GM21390 (cell line): ENCODE results near the gene ENDOV.
A peak's percentile ranks its signal among the peaks of the same experiment; 100 is the strongest.

Experiments used
- ATAC-seq: cut with Tn5 transposase; IDR thresholded peaks from one replicate; pipeline ENCODE4 v1.9.1; 2021; ENCODE audit not compliant: unreplicated experiment

Gene ENDOV

DNA sequence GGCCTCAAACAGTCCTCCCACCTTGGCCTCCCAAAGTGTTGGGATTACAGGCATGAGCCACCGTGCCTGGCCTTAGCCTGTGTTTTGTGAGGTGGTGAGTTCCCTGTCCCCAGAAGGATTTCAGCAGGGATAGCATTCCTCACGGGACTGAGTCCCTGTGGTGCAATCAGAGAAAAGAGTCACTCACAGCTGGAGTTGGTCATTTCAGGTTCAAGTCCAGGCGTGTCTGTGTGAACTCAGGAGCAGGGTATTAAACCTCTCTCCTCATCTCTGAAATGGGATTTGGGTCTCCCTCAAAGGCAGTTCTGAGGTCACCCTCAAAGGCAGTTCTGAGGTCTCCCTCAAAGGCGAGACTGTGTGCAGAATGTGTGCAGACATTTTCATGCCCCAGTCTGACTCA lies 32.8 kb downstream of the ENDOV start:
- no peak for ATAC-seq

DNA sequence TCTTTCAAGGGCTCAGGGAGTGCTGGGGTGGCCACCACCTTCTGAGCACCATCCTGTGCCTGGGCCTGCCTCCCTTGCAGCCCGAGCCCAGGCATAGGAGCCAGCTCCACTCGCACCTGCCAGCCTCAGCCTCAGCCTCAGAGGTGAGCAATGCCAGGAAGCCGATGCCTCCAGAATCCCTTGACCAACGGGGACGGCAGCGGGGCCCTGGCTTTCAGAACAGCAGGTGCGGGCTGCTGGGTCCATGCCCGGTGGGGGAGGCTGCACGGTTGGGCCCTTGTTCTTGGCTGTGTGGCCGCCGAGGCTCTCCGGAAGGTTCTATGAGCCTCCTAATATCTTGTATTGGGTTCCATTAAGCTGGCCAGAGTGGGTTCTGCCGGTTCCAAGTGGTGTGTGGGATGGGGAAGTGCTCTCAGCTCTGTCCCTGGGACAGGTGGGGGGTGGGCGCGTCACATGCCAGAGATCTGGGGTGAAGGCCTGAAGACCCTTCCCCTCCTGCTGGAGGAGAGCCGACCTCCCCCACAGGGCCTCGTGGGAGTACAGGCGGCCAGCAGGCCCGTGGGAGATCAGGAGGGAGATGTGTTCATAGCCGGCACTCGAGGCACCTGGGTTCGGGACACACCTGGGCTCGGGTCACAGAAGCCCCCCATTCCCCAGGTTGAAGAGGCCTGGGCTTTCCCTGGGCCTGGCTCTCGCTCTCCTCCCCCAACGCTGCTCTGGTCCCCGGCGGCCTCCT lies 34.4 kb downstream of the ENDOV start:
- ATAC-seq = no peak

DNA sequence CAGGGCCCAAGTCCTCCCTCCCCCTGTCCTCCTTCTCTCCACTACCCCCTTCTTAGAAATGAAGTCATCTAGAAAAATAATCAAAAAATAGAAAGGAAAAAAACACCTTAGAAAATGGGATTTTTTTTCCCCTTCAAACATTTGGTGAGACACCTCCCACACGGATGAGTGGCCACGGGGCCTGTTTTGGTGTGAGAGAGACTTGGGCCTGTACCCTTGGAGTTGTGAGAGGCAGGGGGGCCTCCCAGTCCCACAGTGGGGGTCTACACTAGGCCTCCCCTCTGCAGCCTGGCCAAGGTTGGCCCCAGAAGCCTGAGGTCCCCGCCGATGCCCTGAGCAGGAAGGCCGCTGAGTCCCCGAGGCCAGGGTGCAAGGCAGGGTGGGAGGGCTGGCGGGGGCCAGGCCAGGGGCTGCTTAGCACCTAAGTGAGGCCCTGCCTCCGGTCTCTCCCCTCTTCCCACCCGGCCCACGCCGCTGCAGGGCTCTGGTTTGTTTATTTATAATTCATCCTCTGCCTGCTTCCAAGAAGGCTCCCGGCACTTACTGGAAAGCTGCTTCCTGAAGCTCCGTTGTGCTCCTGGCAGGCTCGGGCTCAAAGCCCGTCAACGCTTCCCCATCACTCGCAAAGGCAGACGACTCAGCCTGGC lies 35.1 kb downstream of the ENDOV start:
- no peak for ATAC-seq

DNA sequence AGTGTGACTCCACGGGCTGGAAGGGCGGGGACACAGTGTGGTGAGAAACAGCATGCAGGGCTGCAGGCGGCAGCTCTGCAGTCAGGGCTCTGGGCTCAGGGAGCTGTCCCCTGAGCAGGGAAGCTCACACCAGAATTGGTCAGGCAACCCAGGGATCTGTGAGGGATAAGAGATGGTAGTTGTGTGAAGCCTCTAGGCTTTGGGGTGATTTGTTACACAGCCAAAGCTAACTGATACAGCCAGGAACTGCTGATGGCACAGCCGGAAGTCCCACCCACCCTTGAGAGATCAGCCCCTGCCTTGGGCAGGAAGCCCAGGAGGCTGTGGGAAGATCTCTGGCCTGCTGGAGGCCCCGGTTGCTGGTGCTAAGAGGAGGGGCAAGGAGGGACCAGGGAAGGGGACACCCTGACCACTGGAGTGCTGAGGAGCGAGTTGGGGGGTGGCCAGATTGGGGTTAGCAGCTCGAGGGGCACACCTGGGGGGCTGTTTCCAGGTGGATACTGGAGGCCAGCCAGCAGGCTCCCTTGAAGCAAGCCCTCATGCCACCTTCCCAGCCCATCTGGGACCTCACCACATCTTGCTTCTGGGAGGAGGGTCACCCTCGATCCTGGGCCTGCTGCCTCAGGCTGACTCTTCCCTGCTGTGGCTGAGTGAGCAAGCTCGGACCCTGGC lies 36.3 kb downstream of the ENDOV start:
- no peak for ATAC-seq

DNA sequence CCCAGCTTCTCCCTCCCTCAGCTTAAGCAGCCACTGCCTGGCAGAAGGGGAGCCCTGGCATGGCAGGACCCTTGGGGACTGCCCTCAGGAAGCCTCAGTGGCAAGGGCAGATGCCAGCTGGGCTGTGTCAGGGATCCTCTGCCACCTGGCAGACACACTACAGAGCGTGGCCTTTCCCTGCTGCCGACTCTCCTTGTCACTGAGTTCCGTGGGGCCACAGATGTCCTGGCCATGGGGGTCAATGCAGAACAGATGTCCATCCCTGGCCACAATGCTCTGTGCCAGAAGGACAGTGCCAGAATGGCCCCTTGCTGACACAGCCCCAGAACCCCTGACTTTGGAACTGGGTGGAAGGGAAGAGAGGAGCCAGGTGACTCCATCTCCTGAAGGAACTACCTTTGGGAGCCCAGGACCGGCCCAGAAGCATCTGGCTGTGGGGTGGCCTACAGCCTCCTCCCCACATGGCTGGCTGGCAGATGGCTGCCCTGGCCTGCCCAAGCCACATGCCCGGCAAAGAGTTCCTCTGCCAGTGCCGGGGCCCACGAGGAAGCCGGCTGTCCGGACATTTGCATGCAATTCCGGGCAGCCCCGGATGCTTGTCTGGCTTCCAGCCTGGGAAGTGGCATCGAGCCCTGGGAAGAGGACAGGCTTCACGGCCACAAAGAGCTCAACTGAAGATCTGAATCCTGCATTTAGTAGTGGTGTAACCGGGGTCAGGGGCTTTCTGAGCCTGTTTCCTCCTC lies 37.4 kb downstream of the ENDOV start:
- no peak for ATAC-seq

DNA sequence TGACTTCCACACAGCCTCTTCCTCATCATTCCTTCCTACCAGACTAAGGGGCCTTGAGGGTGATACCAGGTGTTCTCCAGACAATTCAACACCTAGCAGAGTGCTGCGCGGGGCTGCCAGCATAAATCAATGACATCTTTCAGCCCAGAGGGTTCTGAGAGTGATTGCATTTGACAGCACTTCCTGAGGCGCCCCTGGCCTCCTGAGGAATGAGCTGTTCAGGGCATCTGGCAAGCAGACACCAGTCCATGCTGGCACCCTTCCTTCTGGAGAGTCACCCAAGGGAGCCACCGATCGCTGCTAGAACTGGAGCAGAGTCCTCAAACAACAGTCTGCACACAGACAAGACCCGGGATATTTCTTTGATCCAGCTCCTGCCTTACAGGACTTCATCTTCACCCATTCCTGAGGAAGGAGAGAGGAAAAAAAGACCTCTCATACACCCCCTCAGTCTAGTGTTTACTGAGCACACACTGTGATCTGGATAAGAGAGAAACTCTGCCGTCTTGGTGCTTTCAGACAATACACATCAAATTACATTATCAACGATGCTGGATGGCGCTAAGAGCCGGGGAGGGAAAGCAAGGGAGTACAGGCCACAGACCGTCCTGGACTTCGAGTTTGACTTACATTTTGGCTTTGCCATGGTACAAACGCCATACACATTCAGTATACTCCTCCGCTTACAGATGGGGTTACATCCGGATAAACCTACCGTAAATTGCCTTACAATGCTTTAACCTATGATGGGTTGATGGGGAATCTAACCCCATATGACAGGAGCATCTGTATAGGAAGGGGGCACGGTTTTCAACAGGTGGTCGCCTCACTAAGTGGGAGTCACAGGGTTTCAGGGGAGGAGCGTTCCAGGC lies 38.4 kb downstream of the ENDOV start:
- no peak for ATAC-seq

DNA sequence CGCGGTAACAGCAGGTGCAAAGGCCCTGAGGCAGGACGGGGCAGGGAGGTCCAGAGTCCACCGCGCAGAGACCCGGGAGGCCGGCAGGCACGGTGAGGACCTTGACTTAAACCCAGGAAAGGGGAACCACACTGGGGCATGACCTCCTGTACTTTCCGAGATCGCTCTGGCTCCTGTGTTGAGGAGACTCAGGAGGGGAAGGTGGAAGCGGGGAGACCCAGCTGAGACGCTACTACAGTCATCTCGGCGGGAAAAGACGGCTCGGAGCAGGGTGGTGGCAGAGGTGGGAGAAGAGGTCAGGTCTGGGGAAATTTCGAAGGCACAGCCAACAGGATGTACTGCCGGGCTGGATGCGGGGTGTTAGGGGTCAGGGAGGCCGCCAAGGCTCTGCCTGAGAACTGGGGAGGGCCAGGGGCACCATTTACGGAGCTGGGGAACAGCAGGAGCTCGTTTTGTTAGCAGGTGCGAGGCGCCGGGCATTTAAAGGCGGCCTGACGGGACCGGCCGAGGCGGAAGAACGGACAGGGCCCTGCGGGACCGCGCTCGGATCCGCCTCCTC lies 39.1 kb downstream of the ENDOV start:
- ATAC-seq = no peak

DNA sequence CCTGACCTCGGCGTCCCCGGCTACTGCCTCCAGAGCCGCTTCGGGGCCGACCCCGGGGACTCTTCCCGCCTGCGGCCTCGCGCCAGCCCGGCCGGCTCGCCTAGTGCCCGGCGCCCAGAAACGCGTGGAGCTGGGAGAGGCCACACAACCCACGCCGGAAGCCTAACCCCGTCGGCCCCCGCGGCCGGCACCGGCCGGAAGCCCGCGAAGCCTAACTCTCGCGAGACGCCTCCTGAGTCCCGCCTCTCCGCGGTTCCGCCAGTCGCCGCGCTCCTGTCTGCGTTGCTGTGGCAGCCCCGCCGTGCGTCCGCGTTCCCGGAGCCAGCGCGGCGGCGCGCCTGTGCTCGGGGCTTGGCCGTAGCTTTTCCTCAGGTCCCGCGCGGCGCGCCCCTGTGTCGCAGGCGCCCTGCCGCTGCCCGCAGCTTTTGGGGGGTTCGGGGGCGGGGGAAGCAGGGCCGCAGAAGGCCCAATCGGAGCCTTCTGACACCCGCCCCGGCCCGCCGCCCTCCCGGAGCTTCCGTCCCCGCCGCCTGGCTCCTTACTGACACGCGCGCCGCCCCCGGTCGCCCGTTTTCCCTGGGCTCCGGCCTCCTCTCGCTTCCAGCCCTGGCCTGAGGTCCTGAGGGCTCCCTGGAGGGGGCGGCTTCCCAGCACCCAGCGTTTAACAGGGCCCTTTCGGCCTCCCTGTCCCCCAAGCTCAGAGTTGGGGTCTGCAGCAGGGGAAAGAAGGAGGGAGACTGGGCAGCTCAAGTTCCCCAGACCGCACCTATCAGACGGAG lies 39.8 kb downstream of the ENDOV start:
- peak; percentile 83 for ATAC-seq

DNA sequence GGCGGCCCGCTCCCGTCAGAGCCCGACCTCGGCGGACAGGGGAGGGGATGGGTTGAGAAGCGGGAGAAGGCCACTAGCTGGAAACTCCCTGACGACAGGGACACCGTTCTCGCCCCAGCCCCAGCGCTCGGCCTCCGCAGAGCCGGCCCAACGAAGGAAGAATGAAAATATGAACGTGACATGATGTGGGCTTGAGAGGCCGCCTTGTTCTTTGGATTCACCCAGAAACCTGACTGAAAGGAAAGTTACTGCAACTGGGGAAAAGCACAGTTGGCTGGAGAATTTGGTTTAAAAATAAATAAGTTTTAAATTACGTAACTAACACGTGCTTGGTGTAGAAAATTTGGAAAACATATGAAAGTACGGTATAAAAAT lies 40.4 kb downstream of the ENDOV start:
- no peak for ATAC-seq

DNA sequence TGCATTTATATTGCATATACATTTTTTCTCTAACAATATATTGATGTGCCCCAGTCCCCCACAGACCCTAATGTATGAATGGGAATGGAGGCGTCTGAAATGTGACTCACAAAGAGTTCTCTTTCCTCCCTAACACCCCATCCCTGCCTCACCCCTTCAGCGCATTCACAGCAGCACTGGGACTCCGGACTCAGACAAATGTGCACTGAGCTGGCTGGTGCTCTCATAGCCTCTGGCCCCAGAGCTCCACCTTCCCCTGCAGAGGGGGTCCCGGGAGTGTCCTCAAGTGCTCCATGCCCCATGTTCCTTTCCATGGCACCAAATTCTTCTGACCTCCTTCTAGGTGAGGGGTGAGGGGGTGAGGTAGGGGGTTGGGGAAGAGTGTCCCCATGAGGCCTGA lies 40.8 kb downstream of the ENDOV start:
- no peak for ATAC-seq

DNA sequence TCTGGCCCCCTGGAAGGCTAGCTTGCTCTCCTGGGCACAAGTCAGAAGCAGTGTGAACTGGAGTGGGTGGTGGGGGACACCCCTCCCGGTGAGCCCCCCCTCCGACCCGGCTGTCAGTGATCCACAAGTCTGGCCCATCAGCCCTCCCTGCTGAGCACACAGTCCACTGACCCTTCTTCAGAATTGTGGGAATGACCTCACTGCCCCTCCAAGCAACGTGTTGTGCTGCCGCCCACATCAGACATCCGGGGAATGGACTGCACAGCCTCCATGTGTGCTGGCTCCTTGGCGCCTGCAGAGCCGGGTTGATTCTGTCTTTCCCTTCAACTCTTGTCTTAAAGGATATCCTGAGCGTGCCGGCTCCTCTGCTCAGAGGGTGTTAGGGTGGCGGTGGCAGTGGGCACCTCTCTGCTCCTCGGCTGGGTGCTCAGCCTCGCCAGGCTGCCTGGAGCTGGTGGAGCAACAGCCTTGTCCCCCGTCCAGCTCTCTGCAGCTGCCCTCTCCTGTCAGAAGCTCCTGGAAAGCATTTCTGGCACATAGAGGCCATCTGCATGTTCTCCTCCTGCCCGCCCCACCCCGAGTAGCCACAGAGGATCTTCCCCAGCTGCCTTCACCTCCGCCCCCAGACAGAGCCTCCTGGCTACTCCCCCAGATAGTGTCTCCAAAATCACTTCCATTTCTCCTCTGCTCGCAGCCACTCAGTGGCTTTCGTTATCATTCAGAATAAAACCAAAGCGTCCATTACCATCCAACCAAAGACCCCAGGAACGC lies 41.7 kb downstream of the ENDOV start:
- no peak for ATAC-seq

DNA sequence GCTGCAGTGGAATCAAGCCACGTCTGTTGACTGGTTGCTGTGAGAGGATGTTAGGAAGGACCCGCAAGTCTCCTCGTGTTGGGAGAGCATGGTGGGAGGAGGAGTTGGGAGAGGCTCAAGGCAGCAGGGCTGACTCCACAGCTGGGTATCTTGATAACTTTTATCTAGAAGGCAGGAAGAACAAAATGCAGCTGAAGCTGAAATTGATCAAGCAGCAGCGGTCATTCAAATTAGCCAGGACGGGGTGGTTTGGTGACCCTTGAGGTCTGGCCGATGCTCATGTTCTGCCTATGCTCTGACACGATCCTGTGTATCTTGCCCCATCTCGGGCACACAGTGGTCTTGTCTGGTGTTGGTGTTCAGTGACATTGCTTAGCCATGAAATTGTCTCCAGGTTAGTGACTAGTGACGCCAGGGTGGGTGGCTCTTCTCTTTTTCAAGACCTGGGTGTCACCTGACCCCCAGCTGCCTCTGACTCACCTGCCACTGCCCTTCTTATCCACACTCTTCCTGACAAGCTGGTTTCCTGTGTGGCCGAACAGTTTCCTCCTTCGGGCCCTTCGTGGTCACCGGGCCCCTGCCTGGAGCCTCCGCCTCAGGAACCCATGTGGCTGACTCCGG lies 42.4 kb downstream of the ENDOV start:
- no peak for ATAC-seq

DNA sequence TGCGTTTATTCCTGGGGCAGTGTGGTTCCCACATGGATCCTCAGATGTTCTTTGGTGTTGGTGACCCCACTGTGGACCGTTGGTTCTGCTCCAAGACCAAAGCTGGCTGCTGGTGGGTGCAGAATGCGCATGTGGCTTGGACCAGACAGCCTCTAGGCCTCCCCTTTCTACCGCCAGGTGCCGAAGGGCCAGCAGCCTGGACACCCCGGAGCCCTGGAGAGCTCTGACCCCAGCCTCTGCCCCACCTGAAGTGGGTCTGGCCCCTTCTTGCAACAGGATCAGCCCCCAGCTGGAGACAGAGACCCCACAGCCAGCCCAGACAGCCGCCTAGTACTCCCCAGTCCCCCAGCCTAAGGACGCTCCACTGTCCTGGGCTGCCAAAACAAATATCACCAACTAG lies 43.0 kb downstream of the ENDOV start:
- no peak for ATAC-seq

DNA sequence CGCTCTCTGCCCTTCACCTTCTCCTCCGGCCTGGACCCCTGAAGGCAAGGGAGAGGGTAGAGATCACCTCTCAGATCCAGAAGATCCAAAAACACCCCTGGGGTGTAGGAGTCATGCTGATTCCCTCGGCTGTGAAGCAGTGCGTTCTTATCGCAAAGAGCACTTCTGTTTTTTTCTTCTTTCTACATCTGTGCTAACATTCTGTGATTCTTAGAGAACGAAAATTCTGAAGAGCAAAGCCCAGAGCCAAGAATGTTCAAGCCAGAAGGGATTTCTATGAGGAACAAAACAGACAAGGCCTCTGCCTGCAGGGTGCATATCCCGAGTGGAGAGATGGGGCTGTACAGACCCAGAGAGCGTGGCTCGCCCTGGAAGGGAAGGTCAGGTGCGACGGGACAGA lies 44.3 kb downstream of the ENDOV start:
- ATAC-seq = no peak

DNA sequence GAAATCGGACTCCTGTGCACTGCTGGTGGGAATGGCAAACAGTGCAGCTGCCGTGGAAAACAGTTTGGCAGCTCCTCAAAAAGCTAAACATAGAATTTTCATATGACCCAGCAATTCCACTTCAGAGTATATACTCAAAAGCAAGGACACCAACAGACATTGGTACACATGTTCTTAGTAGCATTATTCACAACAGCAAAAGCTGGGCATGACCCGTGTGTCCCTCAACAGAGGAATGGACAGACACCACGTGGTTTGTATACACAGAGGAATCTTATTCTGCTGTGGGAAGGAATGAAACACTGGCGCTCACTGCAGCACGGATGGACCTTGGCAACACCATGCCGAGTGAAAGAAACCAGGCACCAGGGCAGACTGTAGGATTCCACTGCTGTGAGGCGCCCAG lies 45.5 kb downstream of the ENDOV start:
- no peak for ATAC-seq

DNA sequence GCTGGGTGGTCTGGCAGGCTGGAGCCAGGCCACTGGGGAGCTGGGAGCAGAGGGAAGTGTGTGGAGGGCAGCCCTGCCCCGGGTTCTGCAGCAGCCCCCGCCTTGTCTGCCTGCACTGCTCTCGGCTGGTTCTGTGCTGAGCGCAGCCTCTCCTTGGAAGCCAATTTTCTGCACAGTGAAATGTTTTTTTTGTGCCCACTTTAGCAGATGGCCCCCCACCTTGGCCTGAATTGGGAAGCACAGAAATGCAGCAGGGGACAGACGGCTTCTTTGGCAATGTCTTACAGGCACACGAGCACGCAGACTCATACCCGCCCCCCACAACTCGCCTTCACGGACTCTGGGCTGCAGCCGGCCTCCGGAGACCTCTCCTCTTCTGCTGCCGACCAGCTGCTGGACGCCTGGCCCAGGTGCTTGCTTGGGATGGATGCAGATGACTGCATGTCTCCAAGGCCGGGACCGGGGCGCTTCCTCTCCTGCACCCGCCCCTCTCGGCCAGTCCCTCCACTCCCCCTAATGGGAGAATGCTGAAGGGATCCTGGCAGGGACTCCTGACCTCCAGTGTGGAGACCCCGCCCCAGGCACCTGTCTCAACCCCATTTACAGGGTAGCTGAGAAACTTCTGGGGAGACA lies 46.7 kb downstream of the ENDOV start:
- ATAC-seq = no peak

DNA sequence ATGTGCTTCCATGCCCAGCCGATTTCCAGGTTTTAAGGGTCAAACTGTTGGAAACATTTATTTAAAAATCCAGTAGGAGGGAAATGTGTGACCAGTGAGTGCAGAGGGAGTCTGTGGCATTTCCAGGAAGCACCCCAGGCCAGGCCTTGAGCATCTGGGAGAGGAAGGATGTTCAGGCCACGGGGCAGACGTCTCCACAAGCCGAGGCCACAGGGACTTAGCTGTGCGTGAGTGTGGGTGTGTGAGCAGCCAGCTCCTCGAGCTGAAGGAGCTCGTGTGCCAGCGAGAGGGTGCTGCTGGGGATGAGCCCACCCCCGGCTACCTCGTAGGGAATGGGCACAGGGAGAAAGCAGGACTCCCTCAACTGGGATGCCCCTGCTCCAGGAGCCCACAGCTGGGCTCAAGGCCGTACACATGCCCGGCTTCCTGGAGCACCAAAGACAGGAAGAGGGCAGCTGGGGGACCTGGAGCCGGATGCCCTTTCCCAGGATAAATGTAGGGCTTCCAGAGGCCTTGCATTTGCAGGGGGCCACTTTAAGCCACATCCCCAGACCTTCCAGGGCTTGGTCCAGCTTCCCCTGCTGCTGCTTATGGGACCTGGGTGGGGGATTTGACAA lies 48.9 kb downstream of the ENDOV start:
- no peak for ATAC-seq

DNA sequence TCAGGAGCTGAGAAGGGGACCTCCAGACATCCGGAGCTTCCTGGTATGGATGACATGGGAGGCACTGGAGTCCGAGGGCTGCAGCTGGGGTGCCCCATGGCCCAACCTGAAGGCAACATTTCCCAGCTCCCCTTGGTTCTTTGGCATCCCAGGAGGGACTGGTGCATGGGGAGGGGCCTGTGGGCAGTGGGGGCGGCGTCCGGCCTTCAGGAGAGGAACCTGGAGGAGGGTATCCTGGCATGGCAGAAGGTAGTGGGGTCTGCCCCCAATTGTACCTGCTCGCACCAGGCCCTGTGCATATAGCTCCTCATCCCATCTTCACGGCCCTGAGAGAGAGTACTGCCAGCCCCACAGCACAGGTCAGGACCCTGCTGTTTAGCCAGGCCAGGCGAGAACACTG lies 49.5 kb downstream of the ENDOV start:
- no peak for ATAC-seq
